IPS DF 4.7 (cell line): ENCODE measurements around the gene COX5A.

Source experiments
- DNase-seq: peaks from one replicate; pipeline ENCODE4 v3.0.0-alpha.2; 2013; ENCODE audit warnings: low spot score; ENCODE audit errors: extremely low read depth

COX5A gene

DNA sequence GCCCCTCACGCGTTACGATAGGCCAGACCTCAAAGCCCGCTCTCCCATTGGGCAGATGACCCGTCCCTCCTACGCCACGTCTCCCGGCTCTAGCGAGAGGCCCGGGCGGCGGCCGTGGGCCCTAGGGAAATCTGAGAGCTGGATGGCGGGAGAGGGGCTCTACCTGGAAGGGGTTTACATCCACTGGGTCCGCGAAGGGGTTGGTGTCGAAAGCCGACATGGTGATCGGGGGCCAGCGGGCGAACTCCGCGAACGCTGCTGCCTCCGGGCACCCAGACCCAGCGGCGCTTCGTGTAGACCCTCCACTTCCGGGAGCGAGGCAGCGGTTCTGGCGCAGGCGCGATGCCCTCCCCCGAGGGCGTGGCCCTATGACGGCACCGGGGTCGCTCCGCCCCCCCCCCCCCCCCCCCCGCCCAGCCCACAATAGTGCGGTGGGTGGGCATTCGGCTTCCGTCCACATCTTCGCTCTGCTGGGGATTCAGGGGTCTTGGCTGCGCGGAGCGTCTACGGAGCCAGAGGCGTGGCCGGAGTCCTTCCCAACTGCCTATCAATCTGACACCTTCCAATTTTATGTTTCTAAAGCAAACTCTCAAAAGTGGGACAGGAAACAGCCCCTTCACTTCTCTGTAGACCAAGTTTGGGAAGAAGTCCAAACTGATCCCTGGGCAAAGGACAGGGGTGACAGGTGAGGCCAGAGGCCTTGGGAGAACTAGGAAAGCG, 64.7 kb downstream of the COX5A start, which contains the start of gene SCAMP2:
SCAMP2 (minus strand) TSS at position 330 of the 720 bp plus-strand sequence; CDS start at position 220, 110 bp downstream.
- DNase-seq = no peak

DNA sequence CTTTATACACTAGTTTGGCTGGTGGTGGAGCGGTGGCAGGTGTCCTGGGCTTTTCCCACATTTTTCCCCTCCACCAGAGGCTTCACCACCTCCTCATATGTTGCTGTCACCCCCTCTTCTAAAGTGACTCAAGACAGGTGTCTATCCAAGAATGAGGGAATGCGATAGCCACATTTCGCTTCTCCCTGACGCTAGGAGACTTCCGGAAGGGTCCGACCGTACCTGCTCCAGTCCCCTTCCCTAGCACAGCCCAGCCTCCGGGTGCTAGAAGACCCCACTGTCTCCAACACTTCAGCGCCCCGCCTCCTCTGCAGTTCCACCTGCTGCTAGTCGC, 65.2 kb downstream of the COX5A start:
- no peak for DNase-seq

DNA sequence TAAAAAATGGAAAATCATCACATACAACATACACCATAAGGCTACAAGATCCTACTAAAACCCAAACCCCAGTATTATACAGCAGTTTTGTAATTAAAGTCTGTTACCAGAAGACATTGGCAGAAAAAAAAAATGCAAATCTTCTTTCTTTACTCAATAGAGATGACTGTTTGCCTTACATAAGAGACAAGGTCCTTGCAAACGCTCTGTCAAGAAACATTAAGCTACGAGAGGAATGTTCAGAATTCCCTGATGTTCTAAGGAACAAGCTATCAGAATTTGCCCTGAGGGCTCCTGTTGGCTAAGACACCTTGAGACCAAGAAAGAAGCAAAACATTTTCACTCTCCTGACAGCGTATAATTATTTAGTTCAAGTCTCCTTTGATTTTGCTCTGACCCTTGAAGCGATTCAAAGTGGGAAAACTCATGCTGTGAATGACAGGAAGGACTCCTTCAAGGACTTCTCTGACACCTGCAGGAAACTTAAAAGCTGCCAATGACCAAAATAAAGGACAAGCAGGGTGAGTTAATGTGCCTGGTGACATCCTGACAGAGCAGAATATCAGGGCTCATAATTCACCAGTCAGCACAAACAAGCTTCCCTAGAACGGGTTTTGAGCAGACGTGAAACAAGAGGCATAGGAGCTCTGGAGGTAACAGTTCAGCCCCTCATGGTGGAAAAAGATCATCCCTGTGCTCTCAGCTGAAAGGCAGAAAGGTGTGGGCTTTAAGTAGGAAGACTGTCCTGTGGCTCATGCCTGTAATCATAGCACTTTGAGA, 67.2 kb downstream of the COX5A start:
- no peak for DNase-seq
